GM18505 (cell line): ENCODE data around the gene COL9A3.
"Not testable (repeated sequence)": the region's sequence is repeated elsewhere in the genome, so short reads cannot be mapped to it uniquely, and the experiment has no call there.

Source experiments
- ATAC-seq: cut with Tn5 transposase; IDR thresholded peaks from one replicate; pipeline ENCODE4 v1.9.1; 2021; ENCODE audit not compliant: unreplicated experiment
- POLR2A ChIP-seq: IDR thresholded peaks from 4 replicates; pipeline ENCODE4 v1.6.1; 2011; ENCODE audit warnings: borderline replicate concordance; ENCODE audit not compliant: insufficient read depth, insufficient read length; ENCODE audit errors: extremely low read depth

The COL9A3 gene

GRCh38 chr20:62873280-62873679, 56.4 kb downstream of the COL9A3 start:
- no peak for ATAC-seq
- no peak for TF ChIP-seq POLR2A

- ATAC-seq: not testable (repeated sequence)
Observed at GRCh38 chr20:62873681-62874031, 56.8 kb downstream of the COL9A3 start.

GRCh38 chr20:62874964-62875344, 58.1 kb downstream of the COL9A3 start:
- no peak for ATAC-seq
- TF ChIP-seq POLR2A: no peak

GRCh38 chr20:62875419-62876361, 58.8 kb downstream of the COL9A3 start:
- ATAC-seq: no peak

GRCh38 chr20:62876501-62876901, 59.7 kb downstream of the COL9A3 start:
- no peak for ATAC-seq
- no peak for TF ChIP-seq POLR2A

More at GRCh38 chr20:62875419-62876361, 58.8 kb downstream of the COL9A3 start:
- no peak for TF ChIP-seq POLR2A

- no peak for TF ChIP-seq POLR2A
- ATAC-seq: no peak
Observed at GRCh38 chr20:62876902-62877816, 60.3 kb downstream of the COL9A3 start.

- ATAC-seq: no peak
- TF ChIP-seq POLR2A: no peak
Observed at GRCh38 chr20:62878244-62879038, 61.6 kb downstream of the COL9A3 start.

- no peak for ATAC-seq
- no peak for TF ChIP-seq POLR2A
Observed at GRCh38 chr20:62879275-62880146, 62.7 kb downstream of the COL9A3 start.

- TF ChIP-seq POLR2A: no peak
- no peak for ATAC-seq
Observed at GRCh38 chr20:62880147-62880934, 63.5 kb downstream of the COL9A3 start.

GRCh38 chr20:62880935-62881661, 64.2 kb downstream of the COL9A3 start:
- no peak for ATAC-seq
- TF ChIP-seq POLR2A: no peak
